HG02981 (cell line): ENCODE measurements around the gene COQ9.

Experiments
- ATAC-seq: cut with Tn5 transposase; IDR thresholded peaks from one replicate; pipeline ENCODE4 v1.9.1; 2021; ENCODE audit warnings: mild to moderate bottlenecking, moderate library complexity; ENCODE audit not compliant: unreplicated experiment

COQ9 gene

DNA sequence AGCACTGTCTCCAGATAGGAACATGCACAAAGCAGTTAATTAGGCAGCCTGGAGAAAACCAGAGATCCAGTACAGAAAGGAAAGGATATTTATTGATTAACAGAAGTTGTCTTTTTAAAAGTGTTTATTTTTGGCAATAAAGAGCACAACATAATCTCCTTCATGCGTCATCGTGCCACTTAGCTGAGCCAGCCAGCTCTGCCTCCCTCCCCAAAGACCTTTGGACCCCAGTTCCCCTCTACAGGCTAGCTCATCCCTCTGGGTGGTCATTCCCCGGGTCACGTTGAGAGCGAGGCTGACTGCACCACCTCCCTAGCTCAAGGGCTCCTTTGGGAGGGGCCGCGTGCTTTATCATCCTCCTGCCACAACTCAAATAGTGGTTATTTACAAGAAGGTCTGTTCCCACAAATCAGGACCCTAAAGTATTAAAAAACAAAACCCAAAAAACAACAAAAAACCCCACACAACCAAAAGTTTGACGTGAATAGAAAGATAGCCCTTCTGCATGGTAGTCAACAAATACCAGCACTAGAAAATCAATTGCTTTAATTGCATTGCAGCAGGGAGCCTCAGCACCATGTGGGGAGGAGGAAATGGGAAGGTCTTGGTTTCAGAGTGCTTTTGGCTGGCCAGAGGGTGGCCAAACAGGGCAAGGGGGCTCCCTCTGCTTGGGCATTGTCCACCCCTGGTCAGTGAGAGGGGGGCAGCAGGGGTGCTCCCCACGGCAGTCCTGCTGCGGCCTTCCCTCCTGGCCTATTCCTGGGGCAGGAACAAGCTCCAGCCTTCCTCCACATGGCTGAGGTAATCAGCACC is 24.8 kb downstream of the COQ9 start:
- ATAC-seq, result no peak

DNA sequence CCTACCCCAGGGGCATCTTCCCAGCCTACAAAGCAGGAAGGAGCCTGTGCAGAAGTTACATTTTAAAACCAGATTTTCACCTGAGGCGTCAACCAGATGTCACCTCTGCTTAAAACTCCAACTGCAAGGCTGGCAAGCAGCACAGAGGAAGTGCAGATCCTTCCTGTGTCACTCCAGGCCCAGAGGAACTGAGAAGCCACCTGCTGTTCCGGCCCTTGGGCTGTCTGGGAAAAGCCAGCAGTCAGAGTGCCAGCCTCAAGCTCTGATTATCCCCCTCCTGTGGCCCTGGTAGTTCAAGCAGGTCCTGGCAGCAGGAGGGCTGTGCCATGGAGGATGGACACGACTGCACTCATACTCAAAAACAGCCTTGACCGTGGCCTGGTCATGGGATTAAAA is 25.4 kb downstream of the COQ9 start:
- no peak for ATAC-seq

- no peak for ATAC-seq
Measured at GRCh38 chr16:57473176-57473840, 26.0 kb downstream of the COQ9 start.

- ATAC-seq, result no peak
Measured at GRCh38 chr16:57473906-57474305, 26.6 kb downstream of the COQ9 start.

- no peak for ATAC-seq
Measured at GRCh38 chr16:57474671-57475661, 27.7 kb downstream of the COQ9 start.

DNA sequence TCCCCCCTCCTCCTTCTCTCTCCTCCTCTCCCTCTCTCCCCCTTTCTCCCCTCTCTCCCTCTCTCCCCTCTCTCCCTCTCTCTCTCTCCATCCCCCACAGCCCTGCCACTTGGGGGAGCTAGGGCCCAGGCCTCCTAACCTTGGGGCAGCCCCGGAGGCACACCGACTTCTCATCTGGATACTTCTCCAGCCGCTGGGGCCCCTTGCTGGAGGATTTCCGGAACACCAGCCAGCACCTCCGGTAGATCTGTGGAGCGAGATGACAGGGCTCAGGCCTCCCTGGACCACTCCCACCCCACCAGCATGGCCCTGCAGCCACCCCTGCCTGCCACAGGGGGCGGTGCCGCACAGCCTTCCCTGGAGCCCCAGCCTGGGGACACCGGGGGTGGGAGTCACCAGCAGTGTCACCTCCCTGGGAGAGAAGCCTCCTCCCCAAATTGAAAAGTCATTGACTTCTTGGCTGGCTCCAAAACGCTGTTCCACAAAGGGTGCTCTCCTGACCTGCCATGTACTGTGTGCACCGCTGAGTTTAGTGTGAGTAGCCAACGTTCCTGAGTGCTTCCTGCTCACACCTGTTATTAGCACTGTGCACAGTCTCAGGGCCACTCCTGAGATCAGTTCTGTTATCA is 28.5 kb downstream of the COQ9 start:
- peak; percentile 97 for ATAC-seq

GRCh38 chr16:57476546-57477410 is 29.5 kb downstream of the COQ9 start:
- ATAC-seq, result no peak

- ATAC-seq, result no peak
Measured at GRCh38 chr16:57477531-57478202, 30.4 kb downstream of the COQ9 start.

- ATAC-seq, result no peak
Measured at GRCh38 chr16:57478396-57479204, 31.3 kb downstream of the COQ9 start.

DNA sequence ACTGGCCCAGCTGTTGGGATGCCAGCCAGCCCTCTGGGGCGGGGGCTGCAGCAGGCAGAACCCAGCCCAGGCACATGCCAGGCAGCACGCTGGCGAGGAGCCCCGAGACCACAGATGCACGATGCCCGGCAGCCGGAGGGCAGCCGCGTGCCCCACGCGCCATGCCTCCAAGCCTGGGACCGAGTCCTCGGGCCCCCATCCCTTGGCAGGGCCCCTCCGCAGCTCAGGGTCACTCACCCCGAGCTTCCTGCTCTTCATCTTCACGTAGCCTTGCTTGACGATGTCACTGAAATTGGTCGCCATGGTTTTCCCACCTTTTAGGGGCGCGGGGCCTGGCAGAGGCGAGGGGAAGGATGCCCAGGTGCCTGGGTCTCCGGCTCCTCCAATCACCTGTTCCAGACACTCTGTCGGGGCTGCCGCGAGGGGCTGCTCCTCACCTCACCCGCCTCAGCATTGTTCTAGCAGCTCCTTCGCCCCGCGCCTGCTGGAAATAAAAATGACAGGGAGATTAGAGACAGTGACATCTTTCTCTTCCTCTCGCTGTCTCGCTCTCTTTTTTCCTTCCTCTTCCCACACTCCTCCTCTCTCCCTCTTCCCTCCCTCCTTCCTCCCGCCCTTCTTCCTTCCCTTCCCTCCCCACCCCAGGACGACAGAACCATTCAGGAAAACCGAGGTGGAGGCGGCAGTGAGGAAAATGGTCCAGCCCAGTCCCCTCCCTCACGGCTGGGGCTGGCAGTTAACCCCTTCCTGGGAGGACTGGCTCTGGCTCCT is 32.1 kb downstream of the COQ9 start:
- no peak for ATAC-seq

- ATAC-seq, result no peak
Measured at GRCh38 chr16:57479976-57480753, 32.9 kb downstream of the COQ9 start.

- no peak for ATAC-seq
Measured at GRCh38 chr16:57480754-57481230, 33.5 kb downstream of the COQ9 start.

- no peak for ATAC-seq
Measured at GRCh38 chr16:57481421-57481820, 34.1 kb downstream of the COQ9 start.

DNA sequence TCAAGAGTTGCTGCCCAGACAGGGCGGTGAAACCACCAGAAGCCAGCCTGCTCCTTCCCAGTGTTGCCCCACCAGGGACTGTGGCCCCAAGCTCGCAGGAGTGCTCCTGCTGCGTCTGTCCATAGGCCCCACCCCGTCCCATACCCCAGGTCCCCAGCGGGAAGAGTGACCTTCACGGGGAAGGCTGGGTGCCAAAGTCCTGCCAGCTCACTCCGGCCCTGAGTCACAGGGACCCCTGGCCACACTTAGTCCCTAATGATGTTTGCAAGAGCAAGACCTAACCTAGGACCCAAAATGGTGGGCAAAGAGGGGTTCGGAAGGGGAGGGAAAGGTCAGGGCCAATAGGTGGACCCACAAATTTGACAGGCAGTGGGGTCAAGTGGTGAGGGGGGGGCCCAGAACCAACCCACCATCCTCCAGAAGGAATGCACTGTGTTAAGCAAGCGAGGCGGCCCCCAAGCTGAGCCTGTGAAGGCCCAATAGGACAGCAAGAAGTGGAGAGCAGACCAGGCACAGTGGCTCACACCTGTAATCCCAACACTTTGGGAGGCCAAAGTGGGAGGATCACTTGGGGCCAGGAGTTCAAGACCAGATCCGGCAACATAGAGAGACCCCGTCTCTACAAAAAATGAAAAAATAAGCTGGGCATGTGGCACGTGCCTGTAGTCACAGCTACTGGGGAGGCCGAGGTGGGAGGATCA is 35.7 kb downstream of the COQ9 start:
- no peak for ATAC-seq

DNA sequence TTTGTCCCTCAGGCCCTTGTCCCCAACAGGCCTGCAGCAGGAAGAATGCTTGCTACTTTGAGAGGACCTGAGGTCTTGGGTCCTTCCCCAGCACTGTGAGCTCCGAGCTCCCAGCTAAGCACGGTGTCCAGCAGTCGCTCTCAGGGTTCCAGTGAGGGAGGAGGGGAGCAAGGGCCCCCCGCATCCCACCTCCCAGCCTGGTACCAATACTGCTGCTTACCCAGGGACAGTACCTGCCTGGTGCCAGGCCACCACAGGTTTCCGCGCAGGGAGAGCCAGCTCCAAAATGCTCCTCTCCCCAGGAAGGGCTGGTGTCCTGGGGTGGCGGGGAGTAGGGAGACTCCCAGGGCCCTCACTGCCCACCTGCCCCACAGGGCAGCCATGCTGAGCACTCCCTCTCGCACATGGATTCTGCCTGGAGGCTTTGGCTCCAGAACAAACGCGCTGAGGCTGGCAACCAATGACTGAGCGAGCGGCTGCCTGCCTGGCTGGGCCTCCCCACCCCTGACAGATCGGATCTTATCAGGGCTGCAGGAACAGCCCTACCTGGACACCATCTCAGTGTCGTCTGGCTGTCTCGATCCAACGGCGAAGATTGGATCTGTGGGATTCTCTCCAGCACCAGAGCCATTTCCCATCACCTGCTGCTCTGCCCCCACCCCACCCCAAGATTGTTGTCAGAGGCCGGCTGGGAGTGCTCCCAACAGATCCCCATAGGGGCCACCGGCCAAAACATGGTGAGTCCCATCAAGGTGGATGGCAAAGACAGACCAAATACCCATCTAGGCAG is 36.6 kb downstream of the COQ9 start:
- ATAC-seq, result no peak
